A549 treated with CpdA at 1 μM for 4 hours (cell line): ENCODE results near the gene MAP7. TPM values are rescaled to one million over a fixed set of nuclear protein-coding genes. Genes with fewer than 3 reads are reported as not detected.

ENCODE experiments used
- total RNA-seq: library from RNA; stranded (reverse); fragments of 200-300 nt; extraction: Qiagen RNA extraction; gene quantifications from 5 replicates; pipeline ENCODE4 v1.2.3, GENCODE V29; 2022; ENCODE audit warnings: low read depth

The MAP7 gene
- total RNA-seq = 32.5 to 40.0 TPM (median 38.8 TPM) in 5 replicates

GRCh38 chr6:136550330-136551071 is at the start of gene MAP7:
Gene MAP7, minus strand, starts transcription at chr6:136550422. Its CDS starts 14 bp downstream, at chr6:136550408.

Other genes starting within 250 kb of the MAP7 start
- 3.0 to 3.5 TPM (median 3.2 TPM) in 5 replicates for gene MAP3K5, start 242.1 kb upstream of the MAP7 start, total RNA-seq